NCI-H128 (cell line): ENCODE measurements around the gene ADGRA1.
"Not testable (repeated sequence)": the region's sequence is repeated elsewhere in the genome, so short reads cannot be mapped to it uniquely, and the experiment has no call there.

ENCODE experiments used
- DNase-seq: peaks from one replicate; lab custom pipeline; 2025; ENCODE audit not compliant: unreplicated experiment; lab: John Stamatoyannopoulos, UW

The ADGRA1 gene

GRCh38 chr10:133175624-133176023 is 87.9 kb downstream of the ADGRA1 start:
- not testable (repeated sequence) for DNase-seq

DNA sequence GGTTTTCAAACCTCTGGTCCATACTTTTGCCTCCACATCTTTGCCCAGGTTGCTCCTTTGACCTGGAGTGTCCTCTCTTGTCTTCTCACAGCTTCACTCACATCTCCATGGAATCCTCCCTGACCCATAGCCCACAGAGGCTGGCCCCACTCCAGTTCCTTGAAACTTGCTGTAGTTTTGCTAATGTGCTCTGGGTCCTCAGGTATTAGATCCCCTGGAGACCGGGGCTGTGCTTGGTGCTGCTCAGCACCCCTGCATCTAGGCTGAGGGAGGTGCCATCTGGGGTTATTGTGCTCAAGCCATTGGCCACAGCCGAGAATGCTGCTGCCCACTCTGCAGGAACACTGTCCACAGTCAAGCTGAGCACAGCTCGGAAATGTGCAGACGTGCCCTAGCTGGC is 88.8 kb downstream of the ADGRA1 start:
- DNase-seq, result no peak

GRCh38 chr10:133177380-133178157 is 89.8 kb downstream of the ADGRA1 start:
- DNase-seq, result no peak

- no peak for DNase-seq
Observed at GRCh38 chr10:133178357-133179127, 90.8 kb downstream of the ADGRA1 start.

- no peak for DNase-seq
Observed at GRCh38 chr10:133179128-133179520, 91.4 kb downstream of the ADGRA1 start.

GRCh38 chr10:133179651-133180050 is 91.9 kb downstream of the ADGRA1 start:
- DNase-seq, result no peak

- DNase-seq, result no peak
Observed at GRCh38 chr10:133180192-133180964, 92.7 kb downstream of the ADGRA1 start.

DNA sequence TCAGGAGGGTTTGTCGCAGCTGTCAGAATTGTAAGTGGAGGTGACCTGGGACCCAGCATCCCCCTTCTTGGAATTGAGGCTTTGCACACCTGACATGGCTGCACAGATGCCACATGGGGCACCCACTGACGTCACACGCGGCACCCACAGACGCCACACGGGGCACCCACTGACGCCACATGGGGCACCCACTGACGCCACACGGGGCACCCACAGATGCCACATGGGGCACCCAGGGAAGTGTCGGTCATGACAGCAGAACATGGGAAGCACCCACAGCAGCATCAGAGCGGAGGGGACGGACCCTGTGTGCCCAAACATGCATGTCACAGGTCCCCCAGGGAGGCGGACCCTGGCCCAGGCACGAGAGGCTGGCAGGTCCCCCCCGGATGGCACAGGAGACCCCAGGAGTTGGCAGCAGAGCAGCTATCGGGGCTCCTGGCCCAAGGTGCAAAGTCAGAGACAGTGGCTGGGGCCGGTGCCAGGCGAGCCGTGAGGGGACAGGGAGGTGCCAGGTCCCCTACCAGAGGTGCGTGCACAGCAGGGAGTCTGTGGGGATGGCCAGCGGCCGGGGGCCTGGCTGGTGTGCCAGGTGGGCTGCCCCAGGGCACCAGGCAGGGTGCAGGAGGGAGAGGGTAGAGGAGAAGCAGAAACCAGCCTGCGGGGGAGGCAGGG is 93.4 kb downstream of the ADGRA1 start:
- no peak for DNase-seq
